Endometrial microvascular endothelial cells (primary cell): ENCODE measurements around the gene TMED8. TPM values are rescaled to one million over a fixed set of nuclear protein-coding genes. Genes with fewer than 3 reads are reported as not detected.
"Not testable (repeated sequence)": the region's sequence is repeated elsewhere in the genome, so short reads cannot be mapped to it uniquely, and the experiment has no call there.

Source experiments
- in situ Hi-C: cut with HindIII; loops from 2 replicates; pipeline ENCODE4 v1.10.0; 2017; ENCODE audit warnings: low sequenced_read_pairs, low pct_unique_long_range_greater_than_20kb; ENCODE audit errors: inconsistent ontology term
- total RNA-seq: library from RNA; depleted of rRNA; stranded (reverse); fragments of >200 nt; gene quantifications from one replicate; pipeline ENCODE4 v1.2.3, GENCODE V29; 2015; ENCODE audit errors: inconsistent ontology term

The TMED8 gene
- total RNA-seq, 1 donor from 2014 or later = 12.2 TPM

DNA sequence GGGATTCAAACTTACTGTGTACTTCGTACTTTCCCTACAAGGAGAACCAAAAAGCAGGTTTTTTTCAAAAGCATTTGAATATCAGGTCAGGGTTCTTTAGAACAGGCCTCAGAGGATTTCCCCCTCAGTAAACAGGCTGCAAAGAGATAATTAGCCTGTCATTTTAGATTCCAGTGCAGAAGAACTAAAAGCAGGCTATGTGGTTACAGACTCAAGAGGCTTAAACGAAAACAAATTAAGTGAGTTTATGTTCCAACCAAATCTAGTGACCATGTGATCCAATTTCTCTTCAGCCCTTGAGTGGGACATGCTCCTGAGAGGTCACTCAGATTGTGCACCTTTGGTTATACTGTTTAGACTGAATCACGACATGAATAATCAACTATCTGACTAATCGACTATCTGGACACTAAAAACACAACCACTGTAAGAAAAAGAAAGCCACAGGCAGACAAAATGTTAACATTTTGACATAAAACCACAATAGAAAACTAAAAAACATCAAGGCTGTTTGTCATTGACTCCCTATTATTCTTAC lies 4.5 kb downstream of the TMED8 start:
- in situ Hi-C loops = no loop called here

DNA sequence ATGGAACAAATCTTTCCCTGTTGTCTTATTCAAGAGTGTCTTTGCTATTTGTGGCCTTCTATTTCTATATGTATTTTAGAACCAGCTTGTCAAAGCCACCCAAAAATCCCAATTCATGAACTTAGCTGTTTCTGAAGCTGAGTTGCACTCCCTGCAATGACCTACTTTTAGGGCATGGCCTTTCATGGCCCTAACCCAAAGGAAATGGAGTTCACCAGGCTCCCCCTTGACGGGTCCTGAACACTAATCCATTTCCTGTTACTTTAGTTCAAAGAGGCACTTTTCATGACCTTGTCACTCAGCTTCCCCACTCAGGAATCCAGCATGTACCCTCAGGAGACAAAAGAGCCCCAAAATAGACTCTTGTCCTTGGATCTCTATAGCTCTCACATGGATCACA lies 7.6 kb downstream of the TMED8 start:
- in situ Hi-C loops = no loop called here

DNA sequence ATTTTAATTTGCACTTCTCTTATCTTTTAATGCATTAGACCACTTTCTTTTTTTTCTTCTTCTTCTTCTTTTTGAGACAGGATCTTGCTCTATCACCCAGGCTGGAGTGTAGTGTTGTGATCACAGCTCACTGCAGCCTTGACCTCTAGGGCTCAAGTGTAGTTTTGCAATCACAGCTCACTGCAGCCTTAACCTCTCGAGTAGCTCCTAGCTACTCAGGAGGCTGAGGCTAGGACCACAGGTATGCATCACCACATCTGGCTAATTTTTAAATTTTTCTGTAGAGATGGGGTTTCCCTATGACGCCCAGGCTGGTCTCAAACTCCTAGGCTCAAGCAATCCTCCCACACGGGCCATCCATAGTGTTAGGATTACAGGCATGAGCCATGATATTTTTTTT lies 12.7 kb downstream of the TMED8 start:
- in situ Hi-C loops = no loop called here

DNA sequence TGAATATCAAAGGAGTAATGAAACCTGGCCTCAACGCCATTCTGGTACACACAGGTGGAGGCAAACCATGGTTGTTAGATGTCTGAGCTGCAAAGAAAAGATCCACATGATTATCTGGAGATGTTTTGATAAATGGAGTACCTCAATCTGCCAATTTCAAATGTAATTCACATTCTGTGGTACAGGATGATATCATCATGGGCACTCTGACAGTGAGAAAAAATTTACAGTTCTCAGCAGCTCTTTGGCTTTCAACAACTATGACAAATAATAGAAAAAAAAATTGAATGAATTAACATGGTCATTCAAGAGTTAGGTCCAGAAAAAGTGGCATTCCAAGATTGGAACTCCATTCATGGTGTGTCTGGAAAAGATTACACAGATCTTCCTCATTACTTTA lies 17.3 kb downstream of the TMED8 start:
- in situ Hi-C loops = no loop called here

DNA sequence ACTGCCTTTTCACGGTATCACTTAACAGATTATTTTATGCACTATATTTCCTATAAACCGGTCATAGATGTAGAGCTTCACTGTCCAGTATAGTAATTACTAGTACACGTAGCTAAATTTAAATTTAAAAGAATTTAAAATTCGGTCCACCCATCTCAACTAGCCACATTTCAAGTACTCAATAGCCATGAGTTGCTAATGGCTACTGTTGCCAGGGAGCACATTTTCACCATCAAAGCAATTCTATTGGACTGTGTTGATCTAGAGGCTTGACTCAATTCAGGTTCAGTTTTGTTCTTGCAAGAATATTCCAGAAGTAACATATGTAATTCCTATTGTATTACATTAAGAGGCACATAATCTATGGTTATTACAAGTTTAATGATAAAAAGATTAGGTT lies 20.0 kb downstream of the TMED8 start:
- in situ Hi-C loops = no loop called here

DNA sequence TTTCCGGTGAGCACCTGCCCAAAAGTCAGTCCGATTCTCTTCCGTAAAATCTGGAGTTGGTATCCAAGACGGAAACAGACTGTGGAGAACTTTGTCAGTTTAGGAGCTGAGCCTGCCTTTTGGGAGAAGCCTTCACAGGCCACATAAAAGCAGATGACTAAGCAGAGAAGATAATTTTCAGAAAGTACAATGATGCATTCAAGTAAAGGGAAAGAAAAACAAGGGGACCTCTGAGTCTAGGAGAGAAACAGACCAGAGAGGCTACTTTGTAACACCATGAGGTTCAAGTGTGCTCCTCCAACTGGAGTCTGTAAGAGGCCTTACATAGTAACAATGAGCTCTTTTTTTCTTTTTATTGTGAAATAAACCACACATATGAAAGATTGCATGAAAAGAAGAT lies 21.1 kb downstream of the TMED8 start:
- in situ Hi-C loops = no loop called here

DNA sequence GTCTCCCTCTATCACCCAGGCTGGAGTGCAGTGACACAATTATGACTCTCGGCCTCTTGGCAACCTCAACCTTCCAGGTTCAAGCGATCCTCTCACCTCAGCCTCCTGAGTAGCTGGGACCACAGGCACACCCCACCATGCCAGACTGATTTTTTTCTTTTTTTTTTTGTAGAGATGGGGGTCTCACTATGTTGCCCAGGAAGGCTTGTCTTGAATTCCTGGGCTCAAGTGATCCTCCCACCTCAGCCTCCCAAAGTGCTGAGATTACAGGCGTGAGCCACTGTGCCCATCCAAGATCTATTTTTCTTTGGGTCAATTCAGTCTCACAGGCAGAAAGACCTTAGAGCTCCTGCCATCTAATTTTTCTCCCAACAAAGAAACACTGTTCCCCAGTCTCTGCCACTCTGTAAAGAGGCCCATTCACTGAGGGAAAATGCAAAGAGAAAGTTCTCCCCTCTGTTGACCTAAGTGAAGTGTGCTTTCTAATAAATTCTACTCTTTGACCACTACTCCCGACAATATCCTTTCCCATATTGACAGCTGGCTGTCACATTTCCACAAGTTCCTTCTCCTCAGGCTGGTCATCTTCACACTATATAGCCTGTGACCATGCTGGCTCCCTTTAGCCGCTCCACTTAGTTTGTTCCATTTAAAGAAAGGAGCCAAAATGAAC lies 23.3 kb downstream of the TMED8 start:
- in situ Hi-C loops = no loop called here

DNA sequence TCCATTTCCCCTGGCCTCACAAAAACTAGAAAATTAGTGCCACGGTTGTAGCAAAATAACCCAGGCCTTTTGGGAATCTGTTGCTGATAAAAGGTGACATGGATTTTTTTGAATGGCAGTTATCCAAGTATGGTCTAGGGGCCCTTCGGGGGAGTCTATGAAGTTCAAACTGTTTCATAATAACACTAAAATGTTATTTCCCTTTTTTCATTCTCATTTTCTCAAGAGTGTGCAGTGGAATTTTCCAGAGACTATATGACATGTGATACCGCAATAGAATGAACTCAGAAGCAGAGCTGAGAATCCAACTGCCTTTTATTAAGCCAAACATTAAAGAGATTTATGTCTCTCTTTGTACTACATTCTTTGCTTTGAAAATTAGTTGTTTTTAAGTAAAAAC lies 29.1 kb downstream of the TMED8 start:
- in situ Hi-C loops = no loop called here

DNA sequence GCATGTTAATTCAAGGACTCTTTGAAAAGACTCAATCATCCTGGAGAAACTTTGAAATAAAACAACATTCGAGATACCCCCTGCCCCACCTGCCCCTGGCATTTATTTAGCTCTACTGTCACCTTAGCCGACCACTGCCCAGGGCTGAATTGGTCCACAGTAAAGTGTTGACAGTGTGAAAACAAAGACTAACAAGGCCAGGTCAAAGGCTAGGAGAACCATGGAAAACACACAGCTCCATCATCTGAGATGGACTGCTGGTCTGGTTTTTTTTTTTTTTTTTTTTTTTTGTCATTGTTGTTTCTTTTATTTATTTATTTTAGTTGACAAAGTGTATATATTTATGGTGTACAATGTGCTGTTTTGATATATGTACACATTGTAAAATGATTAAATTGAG lies 30.4 kb downstream of the TMED8 start:
- in situ Hi-C loops = no loop called here

DNA sequence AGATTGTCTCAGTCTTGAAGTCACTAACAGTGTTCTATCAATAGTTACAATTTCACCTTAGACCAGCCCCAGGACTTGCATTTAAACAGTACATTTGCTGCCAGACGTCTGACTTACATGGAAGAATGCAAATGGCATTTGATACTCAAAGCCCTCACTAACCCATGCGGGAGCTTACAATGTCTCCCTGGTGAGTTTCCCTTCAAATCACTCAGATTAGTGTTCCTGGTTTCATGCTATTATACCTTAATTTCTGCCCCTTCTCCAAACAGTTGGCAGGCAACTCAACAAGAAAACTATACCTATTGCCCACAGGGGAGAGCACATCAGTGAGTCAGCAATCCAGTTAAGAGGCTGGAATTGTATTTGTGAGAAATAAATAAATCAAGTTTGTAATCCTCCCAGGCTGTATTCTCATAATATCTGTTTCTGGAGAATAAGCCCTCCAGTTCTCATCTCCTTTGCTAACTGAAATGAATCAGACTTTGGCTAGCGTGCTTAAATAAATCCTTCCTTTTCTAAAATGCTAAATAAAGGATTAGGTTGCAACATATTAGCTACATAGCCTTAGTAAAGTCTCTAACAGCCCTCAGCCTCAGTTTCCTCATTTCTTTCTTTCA lies 32.4 kb downstream of the TMED8 start:
- in situ Hi-C loops = no loop called here

DNA sequence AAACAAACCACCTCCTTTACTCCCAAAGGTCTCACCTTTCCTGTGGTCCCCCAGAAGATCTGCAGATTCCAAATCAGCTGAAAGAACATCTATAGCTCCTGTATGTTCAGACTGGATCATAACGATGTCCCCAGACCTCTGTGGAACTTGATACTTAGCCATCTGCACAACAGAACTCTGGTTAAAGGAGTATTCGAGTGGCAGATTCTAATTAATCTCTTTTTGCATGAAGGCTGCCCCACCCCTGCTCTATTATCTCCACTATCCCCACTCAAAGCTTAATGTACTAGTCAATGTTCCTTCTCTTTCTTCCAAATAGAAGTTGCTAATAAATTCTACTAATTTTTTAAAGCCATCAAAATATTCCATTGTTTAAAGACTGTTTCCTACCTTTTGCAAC lies 33.2 kb downstream of the TMED8 start:
- in situ Hi-C loops = no loop called here

DNA sequence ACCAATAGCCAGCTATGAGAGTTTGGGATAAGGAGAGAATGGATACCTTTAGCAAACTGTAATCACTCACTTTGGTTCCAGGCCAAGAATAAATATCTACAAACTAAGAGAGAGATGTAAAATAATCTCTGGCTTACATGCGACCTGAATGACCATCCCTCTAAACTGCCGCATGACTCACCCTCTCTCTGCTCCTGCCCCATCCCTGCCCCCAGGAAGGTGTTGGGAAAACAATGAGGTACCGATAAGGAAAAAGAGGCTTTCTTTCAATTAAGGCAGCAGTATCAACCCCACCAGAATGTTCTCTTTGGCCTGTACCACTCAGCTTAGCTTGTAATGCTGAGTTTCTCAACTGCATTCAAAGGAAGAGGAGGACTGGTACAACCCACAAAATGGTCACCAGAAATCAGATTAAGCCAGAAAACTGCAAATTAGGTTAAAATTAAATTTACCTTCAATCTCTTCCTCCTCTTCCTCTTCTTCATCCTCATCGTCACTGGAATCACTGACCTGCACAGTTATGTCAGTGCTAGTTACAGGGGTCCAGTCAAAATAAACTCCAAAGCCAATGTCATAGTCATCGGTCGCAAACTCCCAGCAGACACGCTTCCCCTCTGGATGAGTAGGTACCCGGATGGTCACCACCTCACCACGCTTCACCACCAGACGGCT lies 34.0 kb downstream of the TMED8 start:
- in situ Hi-C loops = no loop called here

DNA sequence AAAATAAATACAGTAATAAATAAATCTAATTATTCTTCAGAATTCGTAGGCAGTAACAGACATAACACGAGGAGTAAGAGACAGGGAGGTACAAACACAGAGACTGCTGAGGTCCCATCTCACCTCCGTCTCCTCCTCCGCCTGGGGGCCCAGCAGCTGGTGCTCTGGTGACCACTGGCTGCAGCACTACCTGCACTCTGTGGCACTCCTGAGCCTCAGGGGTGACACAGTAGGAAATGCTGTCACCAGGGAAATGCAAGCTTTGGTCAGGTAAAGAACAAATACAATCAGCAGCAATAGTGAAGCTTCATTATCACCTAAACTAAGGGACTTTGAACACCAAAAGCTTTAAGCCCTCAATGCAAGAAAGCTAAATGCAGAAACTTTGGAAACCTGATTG lies 36.5 kb downstream of the TMED8 start:
- in situ Hi-C loops = no loop called here

DNA sequence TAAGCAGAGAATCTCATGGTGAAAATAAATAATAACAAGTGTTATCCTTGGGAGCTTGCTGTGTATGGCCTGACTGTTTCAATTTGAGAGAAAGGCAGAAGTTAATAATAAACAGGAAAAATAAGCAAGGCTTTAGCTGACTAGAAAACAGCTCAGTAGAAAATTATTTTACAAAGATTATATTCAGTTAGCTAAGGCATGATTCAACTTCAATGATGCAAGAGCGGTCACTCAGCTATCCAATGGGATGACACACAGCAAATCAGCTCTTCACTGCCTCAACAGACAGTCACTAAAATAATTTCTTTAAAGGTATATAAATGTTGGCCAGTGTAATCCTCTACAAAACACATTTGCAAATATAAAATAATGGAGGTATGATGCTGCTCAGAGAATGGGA lies 37.5 kb downstream of the TMED8 start:
- in situ Hi-C loops = no loop called here

DNA sequence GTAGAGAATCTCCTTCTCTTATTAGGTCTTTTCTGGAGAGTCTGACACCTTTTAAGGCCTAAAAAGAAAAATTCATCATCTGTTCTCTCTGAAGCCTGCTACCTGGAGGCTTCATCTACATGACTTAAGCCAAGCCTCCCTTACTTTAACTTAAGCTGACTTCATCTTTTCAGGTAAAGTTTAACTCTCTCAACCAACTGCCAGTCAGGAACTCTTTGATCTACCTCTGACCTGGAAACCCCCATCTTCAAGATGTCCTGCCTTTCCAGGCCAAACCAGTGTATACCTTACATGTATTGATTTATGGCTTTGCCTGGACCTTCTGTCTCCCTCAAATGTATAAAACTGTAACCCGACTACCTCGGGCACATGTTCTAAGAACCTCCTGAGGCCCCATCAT lies 38.6 kb downstream of the TMED8 start:
- in situ Hi-C loops = no loop called here

DNA sequence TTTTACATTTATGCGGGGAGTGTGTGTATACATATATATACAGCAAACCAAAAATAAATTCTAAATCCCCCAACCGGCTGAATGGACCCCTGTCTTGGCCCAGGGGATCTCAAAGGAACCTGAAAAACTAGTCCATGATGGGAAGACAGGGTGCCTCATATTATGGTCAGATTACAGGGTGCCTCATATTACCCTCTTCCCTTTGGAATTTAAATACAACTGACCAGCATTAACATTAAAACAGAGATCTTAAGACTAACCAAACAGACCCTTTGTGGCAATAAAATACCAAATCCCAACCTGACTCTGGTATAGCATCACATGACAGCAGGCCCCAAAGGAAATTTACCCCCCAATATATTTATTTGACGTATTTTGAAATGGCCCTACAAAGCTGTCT lies 39.0 kb downstream of the TMED8 start:
- in situ Hi-C loops = no loop called here

DNA sequence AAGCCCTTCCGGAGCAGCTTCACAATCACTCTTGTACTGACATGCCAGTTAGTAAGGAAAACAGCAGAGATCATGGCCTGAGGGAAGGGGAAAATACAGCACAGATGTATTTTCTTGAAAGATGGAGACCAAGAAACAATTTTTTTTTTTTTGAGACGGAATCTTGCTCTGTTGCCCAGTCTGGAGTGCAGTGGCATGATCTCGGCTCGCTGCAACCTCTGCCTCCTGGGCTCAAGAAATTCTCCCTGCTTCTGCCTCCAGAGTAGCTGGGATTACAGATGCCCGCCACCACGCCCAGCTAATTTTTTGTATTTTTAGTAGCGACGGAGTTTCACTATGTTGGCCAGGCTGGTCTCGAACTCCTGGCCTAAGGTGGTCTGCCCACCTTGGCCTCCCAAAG lies 39.6 kb downstream of the TMED8 start:
- in situ Hi-C loops = not testable (repeated sequence)

DNA sequence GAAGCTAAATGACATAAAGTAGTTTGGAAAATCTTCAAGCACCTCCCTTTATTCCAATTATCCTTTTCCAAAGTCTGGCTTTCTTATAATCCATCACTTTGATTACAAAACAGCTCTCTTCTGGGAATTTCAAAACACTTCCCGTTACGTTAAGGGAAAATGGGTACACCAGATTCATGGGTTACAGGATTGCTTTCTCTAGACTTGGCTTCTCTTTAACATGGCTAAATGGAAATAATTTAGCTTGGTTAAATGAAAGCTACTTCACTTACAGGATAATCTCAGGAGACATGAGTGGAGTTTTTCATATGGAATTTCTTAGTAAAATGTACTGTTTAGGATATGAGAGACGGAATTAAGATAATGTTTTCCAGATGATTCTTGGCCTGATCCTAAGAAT lies 41.3 kb downstream of the TMED8 start:
- in situ Hi-C loops = no loop called here

DNA sequence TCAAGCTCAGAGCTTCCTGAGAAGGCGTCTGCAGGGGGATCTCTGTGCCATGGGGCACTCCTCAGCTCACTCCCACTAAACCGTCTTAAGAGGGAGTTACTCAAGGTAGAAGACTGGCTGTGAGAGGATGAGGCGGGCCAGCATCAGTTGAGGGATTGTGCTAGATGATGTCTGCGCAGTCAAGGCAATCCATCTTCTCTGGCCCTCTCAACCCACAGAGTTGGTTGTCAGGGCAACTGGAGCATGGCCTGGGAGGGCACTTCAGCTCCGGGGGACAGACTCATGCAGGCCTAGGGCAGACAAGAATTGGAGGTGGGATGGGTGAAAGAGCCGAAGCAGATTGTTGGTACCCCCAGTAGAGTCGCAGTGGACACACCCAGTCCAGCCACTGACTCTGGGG lies 47.0 kb downstream of the TMED8 start:
- in situ Hi-C loops = no loop called here

DNA sequence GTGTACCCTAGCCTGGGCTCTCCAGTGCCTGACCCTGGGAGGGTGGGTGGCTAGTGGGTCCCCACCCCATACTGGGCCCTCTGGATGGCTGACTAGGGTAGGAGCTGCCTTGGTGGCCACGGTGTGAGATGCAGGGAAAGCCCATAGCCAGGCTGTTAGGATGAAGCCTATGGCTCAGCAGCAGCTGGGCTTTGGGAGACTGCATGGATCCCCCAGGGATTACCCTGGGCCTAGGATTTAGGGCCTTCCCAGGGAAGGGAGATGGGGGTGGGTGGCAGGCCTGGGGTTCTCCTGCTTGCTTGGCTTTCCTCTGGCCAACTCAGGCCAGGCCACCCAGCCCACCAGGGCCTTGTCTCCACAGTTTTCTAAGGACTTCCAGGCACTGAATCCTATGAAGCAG lies 49.8 kb downstream of the TMED8 start:
- in situ Hi-C loops = no loop called here
